Progenitor cell of endocrine pancreas (in vitro differentiated cells): Measurements from ENCODE around the gene SH3GL1. TPM values are rescaled to one million over a fixed set of nuclear protein-coding genes. Genes with fewer than 3 reads are reported as not detected.

Source experiments
- DNase-seq: peaks from one replicate; pipeline ENCODE4 v3.0.0; 2021; ENCODE audit warnings: low spot score; ENCODE audit not compliant: unreplicated experiment
- H3K27ac Mint-ChIP-seq: 2 replicates; pipeline ENCODE4 v1.8.0; 2021; ENCODE audit warnings: mild to moderate bottlenecking, moderate library complexity, mixed read lengths
- H3K27me3 Mint-ChIP-seq: 2 replicates; pipeline ENCODE4 v1.8.0; 2021; ENCODE audit warnings: mixed read lengths
- H3K36me3 Mint-ChIP-seq: 2 replicates; pipeline ENCODE4 v1.8.0; 2022; ENCODE audit warnings: mixed read lengths; ENCODE audit not compliant: insufficient read depth
- H3K4me1 Mint-ChIP-seq: 2 replicates; pipeline ENCODE4 v1.8.0; 2021; ENCODE audit warnings: low read depth, mixed read lengths
- H3K4me3 Mint-ChIP-seq: 2 replicates; pipeline ENCODE4 v1.8.0; 2021; ENCODE audit warnings: low read depth, mild to moderate bottlenecking, moderate library complexity, mixed read lengths
- H3K9me3 Mint-ChIP-seq: 2 replicates; pipeline ENCODE4 v1.8.0; 2021; ENCODE audit warnings: low read depth, mixed read lengths
- CTCF ChIP-seq: fragments of 200-600 bp; sonication (generic); IDR thresholded peaks from one replicate; pipeline ENCODE4 v1.5.0; 2021; ENCODE audit warnings: antibody characterized with exemption, mild to moderate bottlenecking; ENCODE audit not compliant: unreplicated experiment
- total RNA-seq: library from RNA; stranded (reverse); gene quantifications from 2 replicates; pipeline ENCODE4 v1.2.1, GENCODE V29; 2021

SH3GL1 gene
- total RNA-seq, 1 donor from 2014 or later = 55.6 TPM

- Mint-ChIP-seq H3K27ac (no peak overlapping the region), H3K36me3 (peaks cover 6% of the 10 kb centered on the region), H3K27me3 (no peaks in the 10 kb centered on the region), H3K4me3 (no peak overlapping the region), H3K9me3 (no peaks in the 10 kb centered on the region), H3K4me1 (no peaks in the 10 kb centered on the region)
- TF ChIP-seq CTCF = no peak
- no peak for DNase-seq
These were observed 47.2 kb upstream of the SH3GL1 start for GRCh38 chr19:4447327-4448146.

GRCh38 chr19:4446704-4447200 lies 46.4 kb upstream of the SH3GL1 start:
- H3K4me1 Mint-ChIP-seq = no peaks in the 10 kb centered on the region
- no peak for DNase-seq
- H3K27ac Mint-ChIP-seq = no peak overlapping the region
- H3K36me3 Mint-ChIP-seq = peaks cover 6% of the 10 kb centered on the region
- no peaks in the 10 kb centered on the region for H3K27me3 Mint-ChIP-seq
- H3K4me3 Mint-ChIP-seq = no peak overlapping the region
- no peak for TF ChIP-seq CTCF
- no peaks in the 10 kb centered on the region for H3K9me3 Mint-ChIP-seq

DNA sequence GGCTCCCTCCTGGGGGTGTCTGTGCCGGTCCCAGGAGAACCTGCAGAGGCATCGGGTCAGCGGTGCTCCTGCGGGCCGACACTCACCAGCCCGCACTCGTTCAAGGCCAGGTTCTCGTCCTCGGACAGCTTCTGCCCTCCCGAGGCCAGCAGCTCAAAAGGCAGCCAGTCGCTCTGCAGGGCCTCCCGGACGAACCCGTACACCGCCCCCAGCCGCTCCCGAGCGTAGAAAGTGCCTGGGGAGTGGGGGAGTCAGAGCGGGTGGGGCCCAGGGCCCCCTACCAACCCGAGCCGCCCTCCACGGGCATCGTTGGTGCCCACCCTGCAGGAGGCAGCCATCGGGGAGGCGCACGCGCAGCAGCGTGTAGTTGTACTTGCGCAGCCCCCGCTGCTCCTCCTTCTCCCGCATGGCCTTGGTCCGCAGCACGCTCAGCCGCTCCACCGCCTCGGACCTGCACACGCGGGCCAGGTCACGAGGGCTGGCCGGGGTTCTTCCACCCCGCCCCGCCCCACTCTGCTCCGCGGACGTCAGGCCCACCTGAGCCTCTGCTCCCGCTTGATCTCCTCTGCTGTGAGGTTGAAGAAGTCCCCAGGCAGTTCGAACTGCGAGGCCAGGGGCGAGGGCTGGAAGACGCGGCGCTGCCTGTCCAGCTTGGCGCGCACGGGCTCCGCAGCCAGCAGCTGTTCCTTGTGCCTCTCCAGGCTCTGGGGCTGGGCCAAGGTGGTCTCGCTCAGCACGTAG lies 45.8 kb upstream of the SH3GL1 start:
- DNase-seq = no peak
- Mint-ChIP-seq H3K9me3 (no peaks in the 10 kb centered on the region), H3K27ac (no peak overlapping the region), H3K27me3 (no peaks in the 10 kb centered on the region), H3K4me1 (no peaks in the 10 kb centered on the region), H3K36me3 (peaks cover 6% of the 10 kb centered on the region), H3K4me3 (no peak overlapping the region)
- TF ChIP-seq CTCF = no peak

- Mint-ChIP-seq H3K27me3 (no peaks in the 10 kb centered on the region), H3K9me3 (no peaks in the 10 kb centered on the region), H3K36me3 (peaks cover 2% of the 10 kb centered on the region), H3K27ac (no peak overlapping the region), H3K4me1 (no peaks in the 10 kb centered on the region), H3K4me3 (no peak overlapping the region)
- no peak for TF ChIP-seq CTCF
- no peak for DNase-seq
These were observed 44.7 kb upstream of the SH3GL1 start for GRCh38 chr19:4444765-4445741.
